Measurements from ENCODE around the gene FAM236D.
"Not testable (repeated sequence)": the region's sequence is repeated elsewhere in the genome, so short reads cannot be mapped to it uniquely, and the experiment has no call there.

FAM236D gene

DNA sequence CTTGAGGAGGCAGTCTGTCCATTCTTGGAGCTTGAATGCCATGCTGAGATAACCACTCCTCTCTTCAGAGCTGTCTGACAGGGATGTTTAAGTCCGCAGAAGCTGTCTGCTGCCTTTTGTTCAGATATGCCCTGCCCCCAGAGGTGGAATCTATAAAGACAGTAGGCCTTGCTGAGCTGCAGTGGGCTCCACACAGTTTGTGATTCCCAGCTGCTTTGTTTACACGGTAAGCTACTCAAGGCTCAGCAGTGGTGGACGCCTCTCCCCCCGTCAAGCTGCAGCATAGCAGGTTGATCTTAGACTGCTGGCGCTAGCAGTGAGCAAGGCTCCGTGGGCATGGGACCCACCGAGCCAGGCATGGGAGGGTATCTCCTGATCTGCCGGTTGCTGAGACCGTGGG is 47.6 kb downstream of the FAM236D start:
- H3K27ac ChIP-seq (ENCODE audit: low read length); H3K27me3 ChIP-seq (ENCODE audit: control insufficient read depth in 1 of 2, insufficient read depth in 2 of 2, low read length in 2 of 2); H3K4me3 ChIP-seq (ENCODE audit: low read length in 2 of 2); H3K9me3 ChIP-seq (ENCODE audit: control insufficient read depth in 2 of 2, low read length in 2 of 2); H3K36me3 ChIP-seq (ENCODE audit: control insufficient read depth in 2 of 2, insufficient read depth in 2 of 2, low read length in 2 of 2); H3K4me1 ChIP-seq (ENCODE audit: control insufficient read depth, insufficient read depth, low read length); H3K9ac ChIP-seq (ENCODE audit: low read length in 2 of 2): not testable (repeated sequence)
